ENCODE data around the gene GSK3A. TPM values are rescaled to one million over a fixed set of nuclear protein-coding genes. Genes with fewer than 3 reads are reported as not detected.

The GSK3A gene
- total and polyA plus RNA-seq, 2 of the 8 experiments (the other 6 are each of a cell fraction or from before 2014, with no cell fraction given): 55.3 to 84.0 TPM

DNA sequence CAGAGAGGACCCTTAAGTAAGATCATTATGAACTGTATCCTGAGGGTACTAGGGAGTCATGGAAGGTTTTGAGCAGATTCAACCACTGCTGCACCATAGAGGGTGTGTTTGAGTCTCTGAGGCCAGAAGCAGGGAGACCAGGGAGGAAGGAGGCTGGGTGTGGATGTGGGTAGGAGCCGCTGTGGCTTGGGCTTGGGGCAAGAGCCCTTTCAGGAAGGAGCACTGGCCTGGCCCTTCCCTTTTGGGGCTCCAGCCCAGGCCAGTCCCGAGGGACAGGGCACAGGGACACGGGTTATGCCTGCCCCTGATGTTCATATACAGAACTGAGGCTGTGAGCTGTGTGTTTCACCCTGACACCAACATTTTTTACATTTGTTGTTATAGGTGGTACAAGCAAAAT is 33.9 kb upstream of the GSK3A start (continued):
- TF ChIP-seq, protein P1, sequence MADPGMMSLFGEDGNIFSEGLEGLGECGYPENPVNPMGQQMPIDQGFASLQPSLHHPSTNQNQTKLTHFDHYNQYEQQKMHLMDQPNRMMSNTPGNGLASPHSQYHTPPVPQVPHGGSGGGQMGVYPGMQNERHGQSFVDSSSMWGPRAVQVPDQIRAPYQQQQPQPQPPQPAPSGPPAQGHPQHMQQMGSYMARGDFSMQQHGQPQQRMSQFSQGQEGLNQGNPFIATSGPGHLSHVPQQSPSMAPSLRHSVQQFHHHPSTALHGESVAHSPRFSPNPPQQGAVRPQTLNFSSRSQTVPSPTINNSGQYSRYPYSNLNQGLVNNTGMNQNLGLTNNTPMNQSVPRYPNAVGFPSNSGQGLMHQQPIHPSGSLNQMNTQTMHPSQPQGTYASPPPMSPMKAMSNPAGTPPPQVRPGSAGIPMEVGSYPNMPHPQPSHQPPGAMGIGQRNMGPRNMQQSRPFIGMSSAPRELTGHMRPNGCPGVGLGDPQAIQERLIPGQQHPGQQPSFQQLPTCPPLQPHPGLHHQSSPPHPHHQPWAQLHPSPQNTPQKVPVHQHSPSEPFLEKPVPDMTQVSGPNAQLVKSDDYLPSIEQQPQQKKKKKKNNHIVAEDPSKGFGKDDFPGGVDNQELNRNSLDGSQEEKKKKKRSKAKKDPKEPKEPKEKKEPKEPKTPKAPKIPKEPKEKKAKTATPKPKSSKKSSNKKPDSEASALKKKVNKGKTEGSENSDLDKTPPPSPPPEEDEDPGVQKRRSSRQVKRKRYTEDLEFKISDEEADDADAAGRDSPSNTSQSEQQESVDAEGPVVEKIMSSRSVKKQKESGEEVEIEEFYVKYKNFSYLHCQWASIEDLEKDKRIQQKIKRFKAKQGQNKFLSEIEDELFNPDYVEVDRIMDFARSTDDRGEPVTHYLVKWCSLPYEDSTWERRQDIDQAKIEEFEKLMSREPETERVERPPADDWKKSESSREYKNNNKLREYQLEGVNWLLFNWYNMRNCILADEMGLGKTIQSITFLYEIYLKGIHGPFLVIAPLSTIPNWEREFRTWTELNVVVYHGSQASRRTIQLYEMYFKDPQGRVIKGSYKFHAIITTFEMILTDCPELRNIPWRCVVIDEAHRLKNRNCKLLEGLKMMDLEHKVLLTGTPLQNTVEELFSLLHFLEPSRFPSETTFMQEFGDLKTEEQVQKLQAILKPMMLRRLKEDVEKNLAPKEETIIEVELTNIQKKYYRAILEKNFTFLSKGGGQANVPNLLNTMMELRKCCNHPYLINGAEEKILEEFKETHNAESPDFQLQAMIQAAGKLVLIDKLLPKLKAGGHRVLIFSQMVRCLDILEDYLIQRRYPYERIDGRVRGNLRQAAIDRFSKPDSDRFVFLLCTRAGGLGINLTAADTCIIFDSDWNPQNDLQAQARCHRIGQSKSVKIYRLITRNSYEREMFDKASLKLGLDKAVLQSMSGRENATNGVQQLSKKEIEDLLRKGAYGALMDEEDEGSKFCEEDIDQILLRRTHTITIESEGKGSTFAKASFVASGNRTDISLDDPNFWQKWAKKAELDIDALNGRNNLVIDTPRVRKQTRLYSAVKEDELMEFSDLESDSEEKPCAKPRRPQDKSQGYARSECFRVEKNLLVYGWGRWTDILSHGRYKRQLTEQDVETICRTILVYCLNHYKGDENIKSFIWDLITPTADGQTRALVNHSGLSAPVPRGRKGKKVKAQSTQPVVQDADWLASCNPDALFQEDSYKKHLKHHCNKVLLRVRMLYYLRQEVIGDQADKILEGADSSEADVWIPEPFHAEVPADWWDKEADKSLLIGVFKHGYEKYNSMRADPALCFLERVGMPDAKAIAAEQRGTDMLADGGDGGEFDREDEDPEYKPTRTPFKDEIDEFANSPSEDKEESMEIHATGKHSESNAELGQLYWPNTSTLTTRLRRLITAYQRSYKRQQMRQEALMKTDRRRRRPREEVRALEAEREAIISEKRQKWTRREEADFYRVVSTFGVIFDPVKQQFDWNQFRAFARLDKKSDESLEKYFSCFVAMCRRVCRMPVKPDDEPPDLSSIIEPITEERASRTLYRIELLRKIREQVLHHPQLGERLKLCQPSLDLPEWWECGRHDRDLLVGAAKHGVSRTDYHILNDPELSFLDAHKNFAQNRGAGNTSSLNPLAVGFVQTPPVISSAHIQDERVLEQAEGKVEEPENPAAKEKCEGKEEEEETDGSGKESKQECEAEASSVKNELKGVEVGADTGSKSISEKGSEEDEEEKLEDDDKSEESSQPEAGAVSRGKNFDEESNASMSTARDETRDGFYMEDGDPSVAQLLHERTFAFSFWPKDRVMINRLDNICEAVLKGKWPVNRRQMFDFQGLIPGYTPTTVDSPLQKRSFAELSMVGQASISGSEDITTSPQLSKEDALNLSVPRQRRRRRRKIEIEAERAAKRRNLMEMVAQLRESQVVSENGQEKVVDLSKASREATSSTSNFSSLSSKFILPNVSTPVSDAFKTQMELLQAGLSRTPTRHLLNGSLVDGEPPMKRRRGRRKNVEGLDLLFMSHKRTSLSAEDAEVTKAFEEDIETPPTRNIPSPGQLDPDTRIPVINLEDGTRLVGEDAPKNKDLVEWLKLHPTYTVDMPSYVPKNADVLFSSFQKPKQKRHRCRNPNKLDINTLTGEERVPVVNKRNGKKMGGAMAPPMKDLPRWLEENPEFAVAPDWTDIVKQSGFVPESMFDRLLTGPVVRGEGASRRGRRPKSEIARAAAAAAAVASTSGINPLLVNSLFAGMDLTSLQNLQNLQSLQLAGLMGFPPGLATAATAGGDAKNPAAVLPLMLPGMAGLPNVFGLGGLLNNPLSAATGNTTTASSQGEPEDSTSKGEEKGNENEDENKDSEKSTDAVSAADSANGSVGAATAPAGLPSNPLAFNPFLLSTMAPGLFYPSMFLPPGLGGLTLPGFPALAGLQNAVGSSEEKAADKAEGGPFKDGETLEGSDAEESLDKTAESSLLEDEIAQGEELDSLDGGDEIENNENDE (IDR thresholded peaks at IDR 0.05; ENCODE audit: insufficient replicate concordance, low read length): no peak
- no peak for TF ChIP-seq CREB1 (IDR thresholded peaks at IDR 0.05)
- no peak for TF ChIP-seq TAF1 (IDR thresholded peaks at IDR 0.05; ENCODE audit: low read depth, low read length)
- no peak for TF ChIP-seq TBP (IDR thresholded peaks at IDR 0.05; ENCODE audit: low read depth, low read length)
- no peak for TF ChIP-seq GABPA (IDR thresholded peaks at IDR 0.05; ENCODE audit: borderline replicate concordance, insufficient read depth, low read length)
- no peak for TF ChIP-seq SAP30 (IDR thresholded peaks at IDR 0.05; ENCODE audit: insufficient read depth, insufficient replicate concordance, low read length)
- no peak for TF ChIP-seq JUN (IDR thresholded peaks at IDR 0.05; ENCODE audit: low read depth, low read length)
- TF ChIP-seq MAFK (IDR thresholded peaks at IDR 0.05; ENCODE audit: low read depth, low read length): no peak
- TF ChIP-seq JUND (IDR thresholded peaks at IDR 0.05; ENCODE audit: low read length): no peak
- TF ChIP-seq SIRT6 (IDR thresholded peaks at IDR 0.05; ENCODE audit: low read length): no peak
- TF ChIP-seq SIN3A (conservative IDR thresholded peaks at IDR 0.05 in 1 of 2, IDR thresholded peaks at IDR 0.05 in 1 of 2; ENCODE audit: low read depth in 1 of 2, low read length in 2 of 2): no peak
- no peak for TF ChIP-seq CBX5 (IDR thresholded peaks at IDR 0.05; ENCODE audit: low read depth, low read length)
